Stimulated activated naive CD8-positive, alpha-beta T cell treated with anti-CD3 and anti-CD28 coated beads, Interleukin-15, Interleukin-2, amounts not matched to agents 100 U/mL and 50 U/mL, for 24 hours (primary cell): ENCODE results near the gene THRB.

ENCODE experiments used
- ATAC-seq: fragments of 150-1000 bp; cut with Tn5 transposase; one replicate; pipeline ENCODE4 v1.10.0; 2021
- DNase-seq: peaks from one replicate; pipeline ENCODE4 v3.0.0; 2021

Gene THRB

DNA sequence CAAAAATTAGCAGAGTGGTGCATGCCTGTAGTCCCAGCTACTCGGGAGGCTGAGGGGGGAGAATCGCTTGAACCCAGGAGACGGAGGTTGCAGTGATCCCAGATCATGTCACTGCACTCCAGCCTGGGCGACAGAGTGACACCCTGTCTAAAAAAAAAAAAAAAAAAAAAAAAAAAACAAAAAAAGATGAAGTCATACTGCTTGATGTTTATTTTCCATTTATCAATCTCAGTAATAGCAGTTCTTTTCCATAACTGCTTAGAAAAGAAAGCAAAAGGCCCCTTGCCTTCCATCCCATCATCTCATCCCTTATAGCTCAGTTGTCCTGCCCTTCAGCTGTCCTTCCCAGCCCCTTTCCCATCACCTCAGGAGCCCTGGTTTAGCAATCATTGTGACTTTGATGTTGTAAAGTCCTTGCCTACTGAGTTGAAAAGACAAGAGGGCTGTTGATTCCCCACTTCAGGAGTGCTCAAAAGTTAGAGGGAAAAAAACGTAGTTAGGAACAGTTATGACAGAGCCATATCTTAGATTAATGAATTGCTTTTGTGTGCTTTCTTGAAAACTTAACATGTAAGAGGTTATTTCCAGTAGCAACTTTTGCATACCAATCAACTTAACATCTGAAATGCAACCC lies 18.0 kb upstream of the THRB start:
- ATAC-seq: no peak
- no peak for DNase-seq

DNA sequence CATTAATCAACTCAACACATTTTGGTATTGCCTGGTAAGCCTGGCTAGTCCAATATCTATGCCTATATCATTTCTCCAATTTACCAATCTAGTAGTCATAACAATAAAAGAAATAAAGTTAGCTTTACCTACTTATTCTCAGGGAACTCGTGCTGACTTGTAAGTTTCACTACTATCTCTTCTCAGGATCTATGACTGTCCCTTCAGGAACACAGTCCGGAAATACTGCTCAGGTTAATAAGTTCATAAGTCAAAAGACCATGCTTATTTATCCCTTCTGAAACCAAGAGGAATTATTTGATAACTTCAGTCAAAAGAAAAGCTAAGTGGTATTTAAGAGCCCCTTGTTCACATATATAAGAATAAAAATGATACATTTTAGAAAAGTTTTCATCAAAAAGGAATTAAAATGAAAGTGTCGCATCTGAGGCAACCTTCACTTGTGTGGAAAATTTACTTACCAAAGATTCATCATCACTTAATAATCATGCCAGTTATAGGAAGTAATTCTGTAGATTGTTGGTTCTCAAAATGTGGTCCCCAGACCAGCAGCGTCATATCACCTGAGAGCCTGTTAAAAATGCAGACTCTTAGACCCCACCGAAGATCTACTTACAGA lies 15.5 kb upstream of the THRB start:
- no peak for DNase-seq
- ATAC-seq: no peak

DNA sequence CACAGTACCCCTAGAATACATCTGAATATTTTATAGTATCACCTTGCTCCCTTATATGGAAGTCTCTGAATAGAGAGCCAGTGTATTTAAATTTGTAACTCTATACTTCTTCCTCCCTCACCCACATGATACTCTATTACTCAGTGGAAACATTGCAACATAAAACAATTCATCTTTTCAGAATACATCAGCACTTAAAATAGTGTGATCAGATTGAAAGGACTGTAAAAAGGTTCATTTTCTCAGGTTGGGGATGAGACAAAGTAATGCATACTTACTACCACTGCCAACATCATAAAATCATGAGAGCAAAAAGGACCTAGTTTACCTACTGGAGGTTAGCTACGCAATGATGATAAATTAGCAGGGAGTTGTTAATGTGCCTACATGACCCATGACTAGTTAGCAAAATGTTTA lies 13.8 kb upstream of the THRB start:
- no peak for DNase-seq
- ATAC-seq: peak; percentile 59

DNA sequence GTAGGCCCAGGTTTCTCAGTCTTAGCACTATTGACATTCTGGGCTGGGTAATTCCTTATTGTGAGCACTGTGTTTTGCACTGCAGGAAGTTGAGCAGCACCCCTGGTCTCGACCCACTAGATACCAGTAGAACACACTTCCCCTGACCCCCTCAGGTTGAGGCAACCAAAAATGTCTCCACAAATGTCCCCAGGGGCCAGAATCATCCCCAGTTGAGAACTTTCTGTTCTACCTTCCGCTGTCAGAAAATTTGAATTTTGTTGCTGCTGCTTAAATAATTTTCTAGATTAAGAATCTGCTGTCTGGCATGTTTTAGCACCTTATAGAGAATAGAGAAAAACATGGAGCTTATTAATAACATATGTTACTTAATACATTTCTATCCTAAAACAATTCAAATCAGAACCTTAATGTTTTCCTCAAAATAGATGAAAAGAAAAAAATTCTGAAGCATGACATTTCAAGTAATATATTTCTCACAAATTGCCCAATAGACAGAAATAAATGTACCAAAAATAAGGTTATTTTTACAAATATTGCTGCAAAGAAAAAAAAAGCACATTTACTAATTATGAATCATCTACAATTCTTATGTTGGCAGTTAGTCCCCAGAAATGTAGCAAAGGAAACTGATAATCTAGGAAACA lies 13.2 kb upstream of the THRB start:
- ATAC-seq (no peak), DNase-seq (no peak)

DNA sequence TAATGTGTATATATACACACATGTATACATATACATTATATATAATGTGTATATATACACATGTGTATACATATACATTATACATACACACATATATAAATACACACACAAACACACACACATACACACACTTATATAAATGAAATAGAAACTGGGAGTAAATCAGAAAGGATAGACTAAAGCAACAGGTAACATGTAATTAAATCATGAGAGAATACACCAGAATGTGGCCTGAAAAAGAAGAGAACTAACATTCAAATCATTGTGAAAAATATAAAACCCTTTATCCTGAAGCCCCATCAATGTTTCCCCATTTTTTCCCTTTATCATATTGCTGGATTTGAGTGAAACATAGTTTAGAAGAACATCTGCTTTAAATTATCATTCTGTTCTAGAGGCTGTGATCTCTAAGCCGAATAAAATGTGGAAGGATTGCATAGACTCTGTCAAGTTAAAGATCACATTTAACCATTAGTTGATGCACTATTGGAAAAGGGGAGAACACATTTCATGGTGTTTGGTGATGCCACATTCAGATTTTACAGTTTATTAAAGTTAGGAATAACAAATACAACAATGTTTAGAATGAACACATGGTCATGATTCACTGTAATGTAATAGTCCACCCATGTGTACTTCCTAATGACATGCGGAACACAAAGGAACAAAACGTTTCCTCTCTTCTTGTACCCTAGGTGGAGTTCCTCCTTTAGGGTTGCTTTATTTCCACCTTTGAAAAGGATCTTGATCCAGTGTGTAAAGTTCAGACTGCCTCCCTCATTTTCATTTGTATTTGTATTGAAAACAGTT lies 12.5 kb upstream of the THRB start:
- DNase-seq (no peak), ATAC-seq (no peak)

DNA sequence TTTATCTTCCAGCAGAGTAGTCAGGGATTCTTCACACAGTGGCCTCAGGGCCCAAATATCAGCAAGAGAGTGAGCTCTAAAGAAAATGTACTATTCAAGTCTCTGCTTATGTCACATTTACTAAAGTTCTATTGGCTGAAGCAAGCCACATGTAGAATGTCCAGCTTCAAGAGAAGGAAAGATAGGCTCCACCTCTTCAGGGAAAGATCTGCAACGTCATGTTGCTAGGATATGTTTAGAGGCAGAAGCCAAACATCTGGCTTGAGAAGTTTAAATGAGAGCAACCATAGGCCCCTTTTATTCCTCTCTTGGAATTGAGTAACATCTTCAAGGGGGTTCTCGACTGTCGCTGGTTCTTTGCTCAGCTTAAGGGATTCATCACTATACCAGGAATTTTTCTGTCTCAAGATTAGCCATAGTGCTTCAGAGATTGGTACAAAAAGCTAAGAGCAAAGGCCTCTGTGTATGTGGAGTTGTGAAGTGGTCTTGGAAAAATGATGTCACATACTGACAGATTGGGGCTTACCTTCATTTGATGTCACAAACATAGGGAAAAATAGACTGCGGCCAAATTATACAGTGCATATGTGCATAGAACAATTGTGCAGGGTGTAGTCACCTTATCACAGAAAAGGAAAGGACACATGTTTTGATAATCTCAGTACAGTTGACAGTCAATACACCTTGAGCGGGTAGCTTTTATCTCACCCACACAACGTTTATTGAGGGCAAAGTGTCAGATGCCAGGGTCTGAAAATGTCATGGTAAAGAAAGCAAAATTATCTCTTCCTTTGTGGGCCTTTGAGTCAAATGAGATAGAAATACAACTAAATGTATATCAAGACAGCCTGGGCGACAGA lies 11.3 kb upstream of the THRB start:
- DNase-seq: no peak
- ATAC-seq: no peak

DNA sequence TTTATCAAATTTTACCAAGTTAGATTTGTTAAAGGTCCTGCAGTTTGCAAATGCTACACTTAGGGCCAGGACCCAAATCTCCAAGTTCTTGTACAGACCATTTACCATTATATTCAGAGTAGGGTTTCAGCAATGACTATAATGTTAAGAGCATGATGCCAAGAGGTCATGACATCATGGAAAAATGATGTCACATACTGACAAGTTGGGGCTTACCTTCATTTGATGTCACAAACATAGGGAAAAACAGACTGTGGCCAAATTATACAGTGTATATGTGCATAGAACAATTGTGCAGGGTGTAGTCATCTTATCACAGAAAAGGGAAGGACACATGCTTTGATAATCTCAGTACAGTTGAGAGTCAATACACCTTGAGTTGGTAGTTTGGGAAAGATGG lies 10.1 kb upstream of the THRB start:
- ATAC-seq (no peak), DNase-seq (no peak)

DNA sequence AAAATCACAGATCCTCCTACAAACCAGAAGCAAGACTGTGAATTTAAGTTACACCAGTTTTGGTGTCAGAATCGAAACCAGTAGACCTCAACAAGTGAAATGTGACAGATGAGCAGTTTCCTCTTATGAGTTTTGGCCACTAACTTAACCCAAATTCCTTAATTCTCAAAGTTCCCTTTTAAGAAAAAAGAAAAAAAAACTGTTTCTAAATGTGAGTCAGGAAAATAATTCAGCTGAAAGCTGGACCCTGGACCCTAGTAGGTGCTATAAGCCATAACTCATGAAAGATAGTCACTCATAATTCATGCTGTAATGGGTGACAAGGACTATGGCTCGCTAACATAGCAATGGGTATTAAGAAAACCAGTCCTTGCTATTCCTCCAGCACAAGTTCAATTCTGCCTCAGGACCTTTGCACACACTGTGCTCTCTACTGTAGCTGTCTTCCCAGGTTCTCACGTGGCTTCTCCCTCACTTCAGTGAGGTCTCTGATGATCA lies 9.0 kb upstream of the THRB start:
- ATAC-seq (no peak), DNase-seq (no peak)

DNA sequence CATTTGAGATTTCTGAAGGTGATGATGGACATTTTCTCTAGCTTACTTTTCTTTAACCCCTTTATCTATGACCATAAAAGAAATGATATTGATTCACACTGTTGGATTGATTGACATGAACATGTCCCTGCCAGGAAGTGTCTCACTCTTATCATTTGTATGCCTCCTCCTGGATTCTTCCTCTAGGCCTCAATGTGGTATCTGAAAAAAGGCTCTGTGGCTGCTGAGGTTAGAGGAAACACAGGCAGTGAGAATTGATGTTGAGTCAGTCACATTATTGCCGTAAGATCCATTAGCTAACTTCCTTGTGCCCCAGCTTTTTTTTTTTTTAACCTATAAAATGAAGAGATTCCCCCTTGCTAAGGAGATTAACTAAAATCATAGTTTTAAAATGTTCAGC lies 8.0 kb upstream of the THRB start:
- DNase-seq (no peak), ATAC-seq (no peak)

DNA sequence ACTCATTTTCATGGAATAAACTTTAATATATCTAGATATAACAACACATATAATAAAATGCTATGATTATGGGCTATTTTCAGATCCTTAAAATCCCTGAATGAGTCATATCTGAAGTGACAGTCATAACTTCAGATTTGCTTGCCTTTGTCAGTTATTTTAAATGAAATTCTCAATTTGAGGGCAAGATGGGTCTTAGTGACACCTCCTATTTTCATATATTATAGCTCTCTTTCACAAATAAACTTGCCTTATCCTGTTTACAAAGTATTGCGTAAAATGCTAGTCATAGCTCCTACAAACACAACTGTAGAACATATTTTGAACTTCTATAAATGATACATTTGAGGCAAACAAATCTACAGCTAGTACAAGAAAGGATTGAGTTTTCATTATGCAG lies 6.2 kb upstream of the THRB start:
- DNase-seq (no peak), ATAC-seq (no peak)

DNA sequence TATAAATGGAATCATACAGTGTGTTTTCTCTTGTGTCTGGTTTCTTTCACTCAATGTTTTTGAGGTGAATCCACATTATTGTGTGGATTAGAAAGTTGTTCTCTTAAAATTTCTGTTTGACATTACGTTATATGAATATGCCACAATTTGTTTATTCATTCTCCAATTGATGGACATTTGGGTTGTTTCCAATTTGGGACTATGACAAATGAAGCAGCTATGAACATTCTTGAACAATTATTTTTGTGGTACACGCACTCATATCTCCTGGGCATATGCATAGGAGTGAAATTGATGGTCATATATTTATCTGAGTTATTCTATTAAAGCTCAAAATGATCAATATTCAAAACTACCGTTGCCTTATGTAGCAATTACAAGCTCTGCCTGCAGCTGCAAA lies 5.3 kb upstream of the THRB start:
- no peak for DNase-seq
- ATAC-seq: no peak

DNA sequence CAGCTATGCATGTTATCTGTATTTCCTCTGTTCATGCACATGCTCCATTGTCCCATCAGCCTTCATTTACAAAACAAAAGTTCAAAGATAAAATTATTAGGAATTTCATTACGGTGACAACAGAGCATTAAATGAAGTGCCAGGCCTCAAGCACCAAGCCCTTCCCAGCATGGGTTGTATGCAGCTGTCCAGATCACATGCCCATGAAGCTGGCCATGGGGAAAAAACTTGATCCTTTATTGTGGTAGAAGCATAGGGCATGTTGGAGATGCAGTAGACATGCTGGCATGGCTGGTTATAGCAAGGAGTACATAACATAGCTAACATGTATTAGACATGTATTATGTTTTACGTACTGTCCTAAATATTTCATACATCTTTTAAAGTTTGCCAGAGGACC lies 4.1 kb upstream of the THRB start:
- no peak for ATAC-seq

DNA sequence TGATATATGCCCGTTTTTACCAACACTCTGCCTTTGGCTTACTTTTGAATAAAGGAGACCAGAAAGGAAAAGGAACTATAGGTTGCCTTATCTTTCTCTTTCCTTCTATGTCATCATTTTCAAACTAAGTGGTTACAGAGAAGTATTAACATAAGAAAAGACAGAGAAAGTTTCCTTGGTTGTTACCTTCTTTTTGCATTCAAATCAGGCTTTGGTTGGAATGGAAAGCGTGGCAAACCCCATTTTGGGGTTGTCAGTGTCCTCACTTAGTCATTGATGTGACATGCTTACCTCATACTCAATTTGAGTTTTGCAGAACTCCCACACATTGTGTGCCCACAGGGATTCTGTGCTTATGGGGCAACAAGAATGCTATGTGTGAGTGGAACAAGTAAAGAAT lies 3.7 kb upstream of the THRB start:
- DNase-seq: no peak
- peak; percentile 63 for ATAC-seq

More for the DNA sequence above, 4.1 kb upstream of the THRB start:
- DNase-seq: no peak

DNA sequence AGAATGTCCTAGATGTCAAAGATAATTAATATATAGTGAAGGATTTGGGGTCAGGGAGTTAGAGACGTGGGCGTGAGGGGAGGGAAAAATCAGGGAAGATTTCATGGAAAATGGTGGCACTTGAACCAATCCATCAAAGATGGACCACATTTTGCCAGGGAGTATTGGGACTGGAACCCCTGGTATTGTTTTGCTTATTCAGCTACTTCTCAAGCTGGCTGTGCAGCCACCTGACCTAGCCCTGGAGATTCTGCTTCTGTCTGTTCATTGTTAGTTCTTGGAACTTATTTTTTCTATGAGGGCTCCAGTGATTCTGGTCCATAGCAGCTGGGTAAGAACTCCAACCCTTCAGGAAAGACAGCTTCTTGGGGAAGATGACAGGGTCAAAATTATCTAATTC lies 3.3 kb upstream of the THRB start:
- no peak for DNase-seq
- ATAC-seq: no peak

DNA sequence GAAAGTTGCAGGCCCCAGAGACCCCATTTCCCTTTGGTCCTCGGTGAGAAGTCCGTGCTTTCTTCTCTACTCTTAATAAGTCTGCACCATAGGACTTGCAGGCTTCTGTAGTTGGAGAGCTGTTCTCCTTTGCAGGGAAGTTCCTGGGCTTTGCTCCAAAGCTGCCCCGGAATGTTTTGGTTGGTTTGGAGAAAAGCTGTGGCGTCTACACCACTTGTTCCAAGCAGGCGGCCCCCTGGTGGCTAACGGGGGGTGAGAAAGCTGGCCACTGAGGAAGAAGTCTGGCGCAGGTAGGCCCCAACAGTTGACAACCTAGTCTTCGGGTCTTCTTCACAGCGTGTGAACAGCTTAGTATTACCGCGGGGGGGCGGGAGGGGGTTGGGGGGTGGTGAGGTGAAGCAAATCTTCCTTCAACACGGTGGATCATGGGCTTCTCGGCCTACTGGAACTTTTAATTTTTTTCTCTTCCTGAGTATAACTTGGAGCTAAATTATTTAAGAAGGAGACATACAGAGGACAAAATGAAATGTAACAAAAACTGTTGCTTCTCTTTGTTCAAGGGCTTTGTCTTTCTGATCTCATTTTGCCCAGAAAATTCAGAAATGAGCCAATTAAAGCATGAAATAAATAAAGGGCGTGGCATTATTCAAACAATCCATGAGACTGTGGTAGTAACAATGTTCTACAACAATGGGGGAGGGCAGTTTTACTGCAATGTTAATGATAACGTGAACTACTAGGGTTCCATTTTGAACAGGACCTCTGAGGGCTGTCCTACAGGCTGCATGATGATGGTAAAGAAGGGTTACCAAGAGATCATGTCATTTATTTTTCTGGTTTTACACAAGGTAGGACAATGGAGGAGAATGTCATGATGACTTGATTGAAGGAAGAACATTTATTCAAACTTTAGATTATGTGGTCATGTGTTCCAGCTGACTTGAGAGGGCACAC lies 2.2 kb upstream of the THRB start:
- peak; percentile 14 for DNase-seq
- no peak for ATAC-seq

DNA sequence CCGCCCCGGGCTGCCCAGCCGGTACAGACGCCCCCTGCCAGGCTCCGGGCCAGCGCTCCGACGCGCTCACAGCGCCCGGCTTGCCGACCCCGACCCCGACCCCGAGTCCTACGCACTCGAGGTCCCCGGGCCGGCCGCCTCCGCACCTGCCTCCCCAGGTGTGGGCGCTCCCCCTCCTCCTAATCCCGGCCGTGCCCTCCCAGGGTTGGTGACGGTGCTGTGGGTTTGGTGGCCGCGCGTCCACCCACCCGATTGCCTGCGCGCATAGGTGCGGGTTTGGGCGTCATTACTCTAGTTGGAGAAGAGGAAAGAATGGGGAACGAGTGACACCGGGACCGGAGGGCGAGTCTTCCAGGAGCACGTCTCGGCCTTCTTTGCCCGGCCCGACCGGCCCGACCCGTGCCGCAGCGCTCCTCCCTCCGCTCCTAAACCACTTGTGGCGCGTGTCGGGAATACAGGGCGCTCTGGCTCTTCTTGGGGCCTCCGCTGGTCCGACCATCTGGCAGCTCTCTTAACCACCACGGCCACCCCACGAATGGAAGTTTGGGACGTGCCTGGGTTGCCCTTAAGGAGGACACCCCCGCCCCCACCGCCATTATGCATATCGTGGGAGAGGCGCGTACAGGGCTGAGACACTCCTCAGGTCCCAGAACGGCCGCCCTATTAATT lies 810 bp upstream of the THRB start:
- ATAC-seq (peak; percentile 16), DNase-seq (no peak)

DNA sequence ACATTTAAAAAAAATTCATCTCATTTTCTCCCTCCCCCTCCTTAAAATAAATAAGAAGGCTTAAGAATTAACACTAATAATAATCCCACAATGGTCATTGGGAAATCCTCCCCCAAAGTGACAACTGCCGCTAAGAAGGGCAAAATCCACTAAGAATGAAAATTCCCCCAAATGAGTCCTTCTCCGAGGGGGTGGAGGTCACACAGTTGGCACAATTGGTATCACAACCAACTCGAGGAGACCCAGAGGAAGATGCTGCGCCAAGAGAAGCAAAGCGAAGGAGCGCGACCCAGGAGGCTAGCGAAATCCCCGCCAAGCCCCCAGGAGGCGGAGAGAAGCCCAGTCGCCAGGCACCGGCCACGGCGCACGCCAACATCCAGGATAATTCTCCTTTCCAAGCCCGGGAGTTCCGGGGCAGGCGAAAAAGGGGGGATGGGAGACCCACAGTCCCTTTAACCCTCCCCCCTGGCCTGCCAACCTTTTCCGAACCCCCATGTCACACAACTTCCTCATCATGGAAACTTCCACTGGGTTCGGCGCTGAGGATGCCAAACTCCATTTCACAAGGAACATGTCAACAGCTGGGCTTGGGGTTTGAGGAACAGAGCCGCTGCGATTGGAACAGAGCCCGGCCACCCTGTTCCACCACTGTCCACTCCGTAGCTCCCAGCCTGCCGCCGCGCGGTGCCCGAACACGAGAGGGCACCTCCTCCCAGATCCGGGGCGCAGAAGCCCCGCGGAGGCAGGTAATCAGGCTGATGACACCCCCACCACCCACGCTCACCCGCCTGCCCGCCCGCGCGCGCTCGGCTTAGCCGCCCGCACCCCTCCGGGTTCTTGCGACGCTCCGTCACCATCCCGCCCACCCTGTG lies 668 bp downstream of the THRB start:
- ATAC-seq (no peak), DNase-seq (no peak)

DNA sequence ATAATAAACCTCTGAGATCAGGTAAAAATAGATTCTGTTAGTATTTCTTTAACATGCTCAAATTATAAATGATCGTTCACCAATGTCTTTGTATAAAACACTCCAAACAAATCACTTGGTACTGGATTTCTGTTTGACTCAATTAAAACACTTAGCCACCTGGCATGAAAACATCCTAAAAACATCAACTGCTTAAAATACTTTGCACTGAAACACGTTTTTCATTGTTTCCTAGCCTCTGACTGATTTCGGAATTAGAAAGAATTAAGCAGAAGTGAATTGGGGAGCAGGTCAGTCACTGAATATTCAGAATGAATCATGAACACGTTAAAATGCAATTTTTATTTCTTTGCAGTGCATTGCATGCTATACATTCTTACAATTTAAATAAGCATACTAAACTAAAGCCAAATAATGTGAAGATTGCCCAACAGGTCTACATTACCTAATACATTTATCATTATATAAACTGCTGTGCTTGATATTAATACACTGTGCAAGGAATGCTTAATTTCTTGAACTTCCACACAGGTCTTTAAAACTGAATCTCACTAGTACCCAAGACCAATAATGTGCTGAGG lies 1.6 kb downstream of the THRB start:
- no peak for ATAC-seq
- DNase-seq: no peak

DNA sequence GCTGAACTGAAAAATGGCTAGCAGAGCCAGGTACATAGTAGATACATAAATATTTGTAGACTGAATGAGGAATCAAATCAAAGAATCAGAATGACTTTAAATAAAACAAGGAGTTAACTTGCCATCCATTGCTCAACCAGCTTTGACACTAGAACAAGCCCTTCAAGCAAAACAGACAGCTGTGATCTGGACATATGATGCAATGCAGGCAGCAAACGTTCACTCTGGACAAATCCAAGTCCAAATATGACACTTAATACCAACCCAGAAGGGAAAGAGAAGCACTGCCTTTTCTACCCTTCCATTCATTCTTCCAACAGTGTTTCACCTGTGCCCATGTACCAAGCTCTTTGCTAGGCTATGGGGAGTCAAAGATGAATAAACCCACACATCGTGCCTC lies 4.5 kb downstream of the THRB start:
- ATAC-seq (no peak), DNase-seq (no peak)
